GM12873 (cell line): Measurements from ENCODE around the gene RAVER1.

Experiments
- CTCF ChIP-seq: IDR thresholded peaks from 2 replicates; pipeline ENCODE4 v1.5.1; 2012; ENCODE audit warnings: low read depth, mild to moderate bottlenecking, moderate library complexity, low read length, control low read depth; ENCODE audit not compliant: insufficient read depth; ENCODE audit errors: missing control alignments

RAVER1 gene

GRCh38 chr19:10318807-10319682, 14.3 kb downstream of the RAVER1 start:
- TF ChIP-seq CTCF, result no peak

- TF ChIP-seq CTCF, result no peak
These were observed 15.4 kb downstream of the RAVER1 start for GRCh38 chr19:10317857-10318462.

- no peak for TF ChIP-seq CTCF
These were observed 16.1 kb downstream of the RAVER1 start for GRCh38 chr19:10317045-10317856.

GRCh38 chr19:10316229-10317044, 16.9 kb downstream of the RAVER1 start:
- TF ChIP-seq CTCF, result no peak

- TF ChIP-seq CTCF, result no peak
These were observed 17.8 kb downstream of the RAVER1 start, which contains the start of gene FDX2 for GRCh38 chr19:10315335-10316214. Gene FDX2 (minus strand): TSS chr19:10316015. CDS start chr19:10315996, 19 bp downstream.

- TF ChIP-seq CTCF, result no peak
These were observed 23.9 kb downstream of the RAVER1 start, which contains the start of gene ZGLP1 for GRCh38 chr19:10309423-10309822. Gene ZGLP1 (minus strand): TSS chr19:10309815.
